Right lobe of liver (tissue), 4 donors: ENCODE measurements around the gene CCDC6.

Experiments used
- POLR2A ChIP-seq: fragments of 450-650 bp; IDR thresholded peaks from one replicate; pipeline ENCODE4 v1.6.1; 2017; ENCODE audit warnings: antibody characterized with exemption, mild to moderate bottlenecking
- TF ChIP-seq, protein P1 (sequence below), 4 donors: fragments of 200-600 bp in 3 of 4; fragments of 450-650 bp in 1 of 4; IDR thresholded peaks; one replicate each; pipeline versions ENCODE4 v1.5.1 to v1.8.0; 2016 to 2022; ENCODE audit warnings: antibody characterized with exemption in 4 of 4, mild to moderate bottlenecking in 2 of 4
- donor health status: DM: no; HTN: no; CAD: no.
- donor health status: DM: no; HTN: no; CAD: no.
- donor health status: DM: no; HTN: yes; CAD: no.

- TF ChIP-seq POLR2A = no peak
- TF ChIP-seq, protein P1, sequence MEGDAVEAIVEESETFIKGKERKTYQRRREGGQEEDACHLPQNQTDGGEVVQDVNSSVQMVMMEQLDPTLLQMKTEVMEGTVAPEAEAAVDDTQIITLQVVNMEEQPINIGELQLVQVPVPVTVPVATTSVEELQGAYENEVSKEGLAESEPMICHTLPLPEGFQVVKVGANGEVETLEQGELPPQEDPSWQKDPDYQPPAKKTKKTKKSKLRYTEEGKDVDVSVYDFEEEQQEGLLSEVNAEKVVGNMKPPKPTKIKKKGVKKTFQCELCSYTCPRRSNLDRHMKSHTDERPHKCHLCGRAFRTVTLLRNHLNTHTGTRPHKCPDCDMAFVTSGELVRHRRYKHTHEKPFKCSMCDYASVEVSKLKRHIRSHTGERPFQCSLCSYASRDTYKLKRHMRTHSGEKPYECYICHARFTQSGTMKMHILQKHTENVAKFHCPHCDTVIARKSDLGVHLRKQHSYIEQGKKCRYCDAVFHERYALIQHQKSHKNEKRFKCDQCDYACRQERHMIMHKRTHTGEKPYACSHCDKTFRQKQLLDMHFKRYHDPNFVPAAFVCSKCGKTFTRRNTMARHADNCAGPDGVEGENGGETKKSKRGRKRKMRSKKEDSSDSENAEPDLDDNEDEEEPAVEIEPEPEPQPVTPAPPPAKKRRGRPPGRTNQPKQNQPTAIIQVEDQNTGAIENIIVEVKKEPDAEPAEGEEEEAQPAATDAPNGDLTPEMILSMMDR (IDR thresholded peaks at IDR 0.05) = no peak
These were observed 53.7 kb downstream of the CCDC6 start for GRCh38 chr10:59852670-59853069.
